HG03097 (cell line): Measurements from ENCODE around the gene RBM25.

Experiments
- ATAC-seq: cut with Tn5 transposase; IDR thresholded peaks from one replicate; pipeline ENCODE4 v1.9.1; 2021; ENCODE audit not compliant: unreplicated experiment, low FRiP score

RBM25 gene

DNA sequence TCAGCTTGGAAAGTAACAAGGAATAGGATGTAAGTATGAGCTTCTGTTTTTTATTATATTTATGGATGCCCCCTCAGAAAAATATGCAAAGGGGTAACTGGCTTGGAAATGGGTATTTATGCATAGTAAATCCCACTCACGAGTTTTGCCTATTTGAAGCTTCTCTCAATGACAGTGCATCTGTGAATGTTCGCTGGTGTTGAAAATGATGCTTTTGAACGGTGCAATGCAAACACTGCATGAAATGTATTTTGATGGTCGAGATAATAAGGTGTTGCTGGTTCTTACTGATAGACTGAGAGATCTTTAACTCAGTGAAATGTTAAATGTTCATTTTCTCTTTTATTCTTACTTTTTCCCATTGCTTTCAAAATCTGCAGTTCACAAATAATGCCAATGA, 42.0 kb downstream of the RBM25 start:
- ATAC-seq: no peak

DNA sequence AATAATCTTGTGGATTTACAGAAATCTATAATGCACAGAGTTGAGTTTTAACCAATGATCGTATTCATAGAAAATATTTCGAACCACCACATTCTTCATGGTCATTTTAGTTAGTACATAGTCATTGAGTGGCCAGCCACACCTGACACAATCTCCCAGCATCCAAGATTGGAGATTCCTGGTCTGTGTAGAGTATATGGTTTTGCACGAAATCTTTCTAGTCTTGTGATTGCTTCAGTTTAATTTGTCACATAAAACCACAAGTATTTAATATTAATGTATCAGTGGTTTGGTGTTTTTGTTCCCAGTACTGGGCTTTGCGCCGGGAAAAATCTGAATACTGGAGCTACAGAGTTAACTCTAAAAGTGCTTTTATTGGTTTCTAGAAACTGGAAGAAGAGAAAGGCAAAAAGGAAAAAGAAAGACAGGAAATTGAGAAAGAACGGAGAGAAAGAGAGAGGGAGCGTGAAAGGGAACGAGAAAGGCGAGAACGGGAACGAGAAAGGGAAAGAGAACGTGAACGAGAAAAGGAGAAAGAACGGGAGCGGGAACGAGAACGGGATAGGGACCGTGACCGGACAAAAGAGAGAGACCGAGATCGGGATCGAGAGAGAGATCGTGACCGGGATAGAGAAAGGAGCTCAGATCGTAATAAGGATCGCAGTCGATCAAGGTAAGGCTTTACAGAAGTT, 44.6 kb downstream of the RBM25 start:
- no peak for ATAC-seq

DNA sequence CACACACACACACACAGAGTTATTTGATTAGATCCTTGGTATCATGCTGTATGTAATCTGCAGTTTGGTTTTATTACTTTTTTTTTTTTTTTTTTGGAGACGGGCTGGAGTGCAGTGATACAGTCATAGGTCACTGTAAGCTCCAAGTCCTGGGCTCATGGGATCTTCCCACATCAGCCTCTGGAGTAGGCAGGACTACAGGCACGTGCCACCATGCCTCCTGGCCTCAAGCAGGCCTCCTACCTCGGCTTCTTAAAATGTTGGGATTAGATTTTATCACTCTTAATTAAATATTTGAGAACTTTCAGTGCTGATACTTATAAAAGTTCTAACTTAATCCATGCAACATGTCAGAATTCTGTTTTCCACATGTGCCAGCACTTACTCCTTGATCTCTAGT, 46.7 kb downstream of the RBM25 start:
- ATAC-seq: no peak

- no peak for ATAC-seq
Measured at GRCh38 chr14:73105727-73106126, 47.4 kb downstream of the RBM25 start.

DNA sequence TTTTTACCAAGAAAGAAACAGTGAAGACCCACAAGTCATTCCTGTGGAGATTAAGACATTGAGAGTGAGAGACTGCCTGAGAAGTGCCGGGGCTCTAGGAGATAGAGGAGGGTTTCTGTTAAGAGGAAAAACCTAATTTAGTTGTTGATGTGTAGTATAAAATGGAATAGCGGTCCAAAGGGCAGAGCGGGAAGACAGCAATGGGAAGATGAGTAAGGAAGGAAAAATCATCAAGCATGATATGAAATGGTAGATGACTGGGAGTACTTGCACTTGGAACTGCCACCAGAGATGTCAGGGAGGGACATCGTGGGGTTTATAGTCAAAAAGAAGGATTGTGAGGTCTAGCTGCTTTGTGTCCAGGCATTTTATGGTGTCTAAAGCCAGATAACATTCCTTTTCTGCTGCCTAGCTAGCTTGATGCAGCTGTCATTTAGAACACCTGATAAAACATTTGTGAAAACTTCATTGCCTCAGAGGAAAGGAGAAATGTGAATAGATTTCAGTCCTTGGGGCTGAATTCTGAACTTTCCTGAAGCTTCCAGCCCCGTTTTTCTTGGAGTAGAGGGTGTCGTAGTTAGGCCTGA, 57.8 kb downstream of the RBM25 start:
- ATAC-seq: no peak

DNA sequence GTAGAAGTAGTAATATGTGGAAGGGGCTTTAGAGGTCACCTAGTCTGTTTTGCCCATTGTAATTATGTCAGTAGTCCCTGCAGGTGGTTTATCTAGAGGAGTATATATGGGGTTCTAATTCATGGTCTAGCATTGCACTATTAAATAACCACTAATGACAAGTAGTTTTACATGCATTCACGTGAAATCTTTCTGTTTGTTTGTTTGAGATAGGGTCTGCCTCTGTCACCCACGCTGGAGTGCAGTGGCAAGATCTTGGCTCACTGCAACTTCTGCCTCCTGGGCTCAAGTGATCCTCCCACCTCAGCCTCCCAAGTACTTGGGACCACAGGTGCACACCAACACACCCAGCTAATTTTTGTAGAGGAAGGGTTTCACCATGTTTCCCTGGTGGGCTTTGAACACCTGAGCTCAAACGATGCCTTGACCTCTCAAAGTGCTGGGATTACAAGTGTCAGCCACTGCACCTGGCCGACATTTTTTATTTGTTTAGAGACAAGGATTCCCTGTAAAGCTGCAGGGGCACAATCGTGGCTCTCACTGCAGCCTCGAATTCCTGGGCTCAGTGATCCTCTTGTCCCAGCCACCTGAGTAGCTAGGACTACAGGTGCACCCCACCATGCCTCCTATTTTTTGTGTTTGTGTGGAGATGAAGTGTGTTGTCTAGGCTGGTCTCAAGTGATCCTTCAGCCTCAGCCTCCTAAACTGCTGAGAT, 66.0 kb downstream of the RBM25 start:
- no peak for ATAC-seq

DNA sequence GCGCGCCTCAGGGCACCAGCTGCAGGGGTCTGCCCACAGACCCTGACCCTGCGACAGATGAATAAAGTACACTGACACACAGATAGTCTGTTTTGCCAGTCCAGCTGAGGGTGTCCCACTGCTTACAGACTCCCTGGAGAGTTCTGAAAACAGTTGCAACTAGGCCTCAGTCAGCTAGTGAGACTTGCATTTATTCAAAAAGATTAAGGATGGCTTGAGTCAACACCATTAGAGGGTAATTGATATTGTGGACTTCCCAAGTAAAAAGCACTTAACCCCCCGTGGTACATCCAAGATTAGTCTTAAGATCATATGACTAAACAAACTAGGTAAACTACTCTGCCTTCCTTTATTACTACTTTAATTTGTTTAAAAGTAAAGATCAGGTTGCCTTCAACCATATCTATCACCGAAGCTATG, 66.8 kb downstream of the RBM25 start:
- ATAC-seq: no peak

DNA sequence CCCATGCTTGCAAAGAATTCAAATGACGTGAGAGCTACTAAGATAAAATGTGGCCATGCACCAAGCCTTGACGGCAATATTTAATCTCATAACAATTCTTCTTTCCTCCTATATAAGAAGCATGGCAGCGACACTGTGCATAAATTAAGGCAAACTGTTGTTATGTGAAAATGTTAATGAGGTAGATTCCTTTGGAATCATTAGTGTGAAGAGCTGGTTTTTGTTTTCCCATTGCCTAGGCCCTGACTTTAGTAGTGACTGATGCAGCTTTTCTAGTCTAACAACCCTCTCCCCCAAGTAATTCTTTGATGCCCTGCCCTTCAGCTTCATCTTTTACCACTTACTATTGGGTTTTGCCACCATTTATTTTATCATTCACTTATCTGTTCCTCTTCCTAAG, 67.4 kb downstream of the RBM25 start:
- no peak for ATAC-seq

- ATAC-seq: no peak
Measured at GRCh38 chr14:73133795-73134194, 75.5 kb downstream of the RBM25 start.

- no peak for ATAC-seq
Measured at GRCh38 chr14:73136085-73136386, 77.7 kb downstream of the RBM25 start.

DNA sequence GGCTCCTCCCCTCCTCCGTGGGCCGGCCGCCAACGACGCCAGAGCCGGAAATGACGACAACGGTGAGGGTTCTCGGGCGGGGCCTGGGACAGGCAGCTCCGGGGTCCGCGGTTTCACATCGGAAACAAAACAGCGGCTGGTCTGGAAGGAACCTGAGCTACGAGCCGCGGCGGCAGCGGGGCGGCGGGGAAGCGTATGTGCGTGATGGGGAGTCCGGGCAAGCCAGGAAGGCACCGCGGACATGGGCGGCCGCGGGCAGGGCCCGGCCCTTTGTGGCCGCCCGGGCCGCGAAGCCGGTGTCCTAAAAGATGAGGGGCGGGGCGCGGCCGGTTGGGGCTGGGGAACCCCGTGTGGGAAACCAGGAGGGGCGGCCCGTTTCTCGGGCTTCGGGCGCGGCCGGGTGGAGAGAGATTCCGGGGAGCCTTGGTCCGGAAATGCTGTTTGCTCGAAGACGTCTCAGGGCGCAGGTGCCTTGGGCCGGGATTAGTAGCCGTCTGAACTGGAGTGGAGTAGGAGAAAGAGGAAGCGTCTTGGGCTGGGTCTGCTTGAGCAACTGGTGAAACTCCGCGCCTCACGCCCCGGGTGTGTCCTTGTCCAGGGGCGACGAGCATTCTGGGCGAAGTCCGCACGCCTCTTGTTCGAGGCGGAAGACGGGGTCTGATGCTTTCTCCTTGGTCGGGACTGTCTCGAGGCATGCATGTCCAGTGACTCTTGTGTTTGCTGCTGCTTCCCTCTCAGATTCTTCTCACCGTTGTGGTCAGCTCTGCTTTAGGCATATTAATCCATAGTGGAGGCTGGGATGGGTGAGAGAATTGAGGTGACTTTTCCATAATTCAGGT, 78.3 kb downstream of the RBM25 start, which contains the start of gene PSEN1:
PSEN1 (plus strand) TSS at position 121 of the 839 bp plus-strand sequence. CDS start 11,513 bp downstream, outside the sequence.
- peak; percentile 93 for ATAC-seq

GRCh38 chr14:73140811-73141323, 82.5 kb downstream of the RBM25 start:
- ATAC-seq: no peak

DNA sequence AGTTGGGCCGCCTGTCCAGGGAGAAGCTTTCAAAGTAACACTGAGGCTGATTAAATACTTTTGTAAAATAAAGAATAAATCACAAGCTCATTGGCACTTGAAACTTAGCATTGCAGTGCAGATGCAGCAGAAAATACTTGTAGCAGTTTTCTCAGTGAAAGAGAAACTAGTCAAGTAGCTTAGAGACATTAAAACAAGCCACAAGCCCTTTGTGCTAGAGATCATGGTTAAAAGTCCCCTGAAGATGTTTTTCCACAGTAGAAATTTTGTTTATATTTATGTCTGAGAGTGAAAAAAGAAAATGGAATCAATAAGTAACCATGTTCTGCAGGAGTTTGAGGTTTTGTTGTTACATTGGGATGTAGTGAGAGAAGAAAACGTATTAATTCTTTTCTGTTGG, 83.9 kb downstream of the RBM25 start:
- ATAC-seq: no peak

DNA sequence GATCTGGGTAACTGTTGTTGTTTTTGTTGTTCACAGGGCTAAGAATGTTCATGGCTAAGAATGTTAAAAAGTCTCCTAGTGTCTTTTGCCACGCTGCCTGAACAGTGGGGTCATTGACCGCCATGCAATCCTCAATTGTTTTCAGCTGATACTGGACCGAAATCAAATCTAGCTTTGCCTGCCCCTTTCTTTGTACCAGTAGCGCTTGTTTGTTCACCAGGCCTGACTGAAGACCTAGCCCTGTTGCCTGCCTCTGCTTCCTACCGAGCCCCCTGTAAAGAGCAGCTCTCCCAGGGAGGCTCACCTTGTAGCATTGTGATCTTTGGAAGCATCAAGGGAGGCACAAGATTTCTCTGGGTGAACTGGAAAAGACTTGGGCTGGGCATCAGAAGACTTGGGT, 84.7 kb downstream of the RBM25 start:
- no peak for ATAC-seq

DNA sequence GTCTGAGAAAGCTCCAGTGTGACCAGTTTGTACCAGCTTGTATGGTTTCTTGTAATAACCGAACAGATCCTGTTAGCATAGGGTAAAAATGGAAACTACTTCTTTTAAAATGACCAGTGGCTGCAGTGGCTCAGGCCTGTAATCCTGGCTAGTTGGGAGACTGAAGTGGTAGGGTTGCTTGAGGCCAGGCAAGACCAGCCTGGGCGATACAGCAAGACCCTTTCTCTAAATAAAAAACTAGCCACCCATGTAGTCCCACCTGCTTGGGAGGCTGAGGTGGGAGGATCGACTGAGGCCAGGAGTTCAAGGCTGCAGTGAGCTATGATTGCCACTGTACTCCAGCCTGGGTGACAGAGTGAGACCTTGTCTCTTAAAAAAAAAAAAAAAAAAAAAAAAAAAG, 85.3 kb downstream of the RBM25 start:
- no peak for ATAC-seq

DNA sequence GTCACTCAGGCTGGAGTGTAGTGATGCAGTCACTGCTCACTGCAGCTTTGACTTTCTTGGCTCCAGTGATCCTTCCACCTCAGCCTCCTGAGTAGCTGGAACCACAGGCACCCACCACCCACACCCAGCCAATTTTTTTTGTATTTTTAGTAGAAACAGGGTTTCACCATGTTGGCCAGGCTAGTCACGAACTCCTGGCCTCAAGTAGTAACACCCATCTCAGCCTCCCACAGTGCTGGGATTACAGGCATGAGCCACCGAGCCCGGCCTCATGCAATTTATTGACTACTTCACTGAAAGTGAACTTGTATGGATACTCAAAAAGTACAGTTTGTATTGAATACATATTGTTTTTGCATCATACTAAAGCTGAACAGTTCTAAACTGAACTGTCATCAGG, 87.0 kb downstream of the RBM25 start:
- no peak for ATAC-seq

- ATAC-seq: no peak
Measured at GRCh38 chr14:73146111-73146510, 87.8 kb downstream of the RBM25 start.

GRCh38 chr14:73149753-73150152, 91.4 kb downstream of the RBM25 start:
- no peak for ATAC-seq

DNA sequence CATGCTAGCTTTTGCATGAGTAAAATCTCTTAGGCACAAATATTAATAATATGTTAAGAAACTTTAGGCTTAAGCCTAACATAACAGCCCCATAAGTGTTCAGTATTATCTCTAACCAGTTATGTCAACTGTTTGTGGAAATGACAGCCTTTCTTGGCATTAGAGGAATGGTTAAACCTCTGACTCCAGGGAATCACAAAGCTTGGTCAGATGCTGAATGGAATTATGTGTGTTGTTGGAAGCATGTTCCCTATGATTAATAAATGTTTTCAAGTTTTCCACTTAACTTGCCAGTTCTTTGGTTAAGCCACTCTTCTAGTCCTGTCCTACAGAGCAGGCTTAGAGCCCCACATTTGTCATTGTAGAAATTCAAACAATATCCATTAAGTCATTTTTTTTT, 94.9 kb downstream of the RBM25 start:
- ATAC-seq: no peak

GRCh38 chr14:73162251-73162650, 103.9 kb downstream of the RBM25 start:
- no peak for ATAC-seq

DNA sequence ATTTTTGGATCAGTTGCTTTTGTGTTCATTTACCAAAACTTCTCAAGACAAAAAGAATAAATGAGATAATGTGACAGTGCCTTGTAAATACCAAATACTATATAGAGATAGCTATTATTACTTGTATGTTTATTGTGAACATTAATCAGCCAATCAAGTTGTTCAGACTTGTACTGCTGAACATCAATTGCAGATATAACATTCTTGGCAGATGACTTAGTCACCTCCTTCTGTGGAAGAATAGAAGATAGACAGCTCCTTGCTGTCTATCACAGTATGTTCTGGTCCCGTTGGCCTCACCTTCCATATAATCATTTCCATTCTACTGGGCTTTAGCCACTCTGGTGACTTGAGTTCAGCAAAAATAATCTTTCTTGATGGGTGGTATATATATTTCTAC, 108.1 kb downstream of the RBM25 start:
- ATAC-seq: no peak
